ENCODE results near the gene MED13L.

Gene MED13L

GRCh38 chr12:116126610-116127009, 150.9 kb downstream of the MED13L start:
- H4K8ac ChIP-seq (ENCODE audit: low read depth, low read length): no peak overlapping the region
- no peak overlapping the region for H4K5ac ChIP-seq (ENCODE audit: low read length)
- H3K79me1 ChIP-seq (ENCODE audit: low read length): peaks cover 10% of the 10 kb centered on the region
- H3K18ac ChIP-seq (ENCODE audit: low read length): no peak overlapping the region
- no peak overlapping the region for H3K4me2 ChIP-seq (ENCODE audit: low read length)
- no peak overlapping the region for H3K4ac ChIP-seq (ENCODE audit: low read depth, low read length)
- H3K4me3 ChIP-seq (ENCODE audit: low read length): no peak overlapping the region
- H3K23ac ChIP-seq (ENCODE audit: low read length): no peak overlapping the region
- H2AK5ac ChIP-seq (ENCODE audit: low read length): no peak overlapping the region
- no peak for DNase-seq
- peaks cover 46% of the 10 kb centered on the region for H3K79me2 ChIP-seq (ENCODE audit: control insufficient read depth, insufficient read depth, low read length)
- no peak overlapping the region for H3K56ac ChIP-seq (ENCODE audit: low read length)
- H2BK15ac ChIP-seq (replicated peaks; ENCODE audit: low read depth): no peak overlapping the region
- H3K36me3 ChIP-seq (ENCODE audit: control insufficient read depth, insufficient read depth, low read length): no peaks in the 10 kb centered on the region
- H3K27ac ChIP-seq (ENCODE audit: low read depth, low read length): no peak overlapping the region
- H2BK120ac ChIP-seq (ENCODE audit: low read depth, low read length): no peak overlapping the region
- no peak overlapping the region for H3K9ac ChIP-seq (ENCODE audit: low read length)
- no peaks in the 10 kb centered on the region for H3K27me3 ChIP-seq (ENCODE audit: insufficient read depth, low read length, poor library complexity)
- peaks cover 9% of the 10 kb centered on the region for H3K4me1 ChIP-seq (ENCODE audit: control insufficient read depth, low read depth, low read length)
- no peak overlapping the region for H2BK5ac ChIP-seq (ENCODE audit: low read length)

DNA sequence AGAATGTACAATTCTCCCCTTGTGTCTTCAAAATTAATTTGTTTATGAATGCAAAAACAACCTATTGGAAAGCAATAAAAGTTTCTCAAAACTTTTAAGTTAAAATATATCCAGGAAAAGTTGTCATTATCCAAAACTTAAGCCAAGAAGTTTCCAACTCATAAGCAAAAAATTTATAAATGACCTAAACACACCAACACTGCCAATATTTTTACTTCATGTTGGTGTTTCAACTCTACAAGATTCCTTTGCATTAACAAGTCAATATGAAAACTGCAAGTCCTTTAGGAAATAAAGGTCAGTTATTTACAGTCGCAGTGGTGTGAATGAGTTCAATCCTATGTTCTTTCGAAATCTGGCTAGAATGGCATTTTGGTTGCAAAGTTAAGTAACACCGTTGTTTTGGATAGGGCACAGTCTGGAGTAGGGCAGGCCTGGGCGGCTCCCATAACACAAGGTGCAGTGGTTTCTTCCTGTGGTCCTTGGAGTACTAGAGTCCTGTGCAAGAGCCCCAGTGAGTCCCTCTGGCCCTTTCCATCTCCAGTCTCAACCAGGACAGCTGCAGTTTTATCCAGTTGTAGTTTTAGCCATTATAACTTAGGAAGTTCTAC, 151.4 kb downstream of the MED13L start:
- H2AK5ac ChIP-seq (ENCODE audit: low read length): no peak overlapping the region
- no peak overlapping the region for H2BK120ac ChIP-seq (ENCODE audit: low read depth, low read length)
- H3K79me1 ChIP-seq (ENCODE audit: low read length): peaks cover 7% of the 10 kb centered on the region
- no peak overlapping the region for H2BK15ac ChIP-seq (replicated peaks; ENCODE audit: low read depth)
- no peak overlapping the region for H3K18ac ChIP-seq (ENCODE audit: low read length)
- H4K8ac ChIP-seq (ENCODE audit: low read depth, low read length): no peak overlapping the region
- no peaks in the 10 kb centered on the region for H3K27me3 ChIP-seq (ENCODE audit: insufficient read depth, low read length, poor library complexity)
- H3K4ac ChIP-seq (ENCODE audit: low read depth, low read length): no peak overlapping the region
- H3K23ac ChIP-seq (ENCODE audit: low read length): no peak overlapping the region
- H3K27ac ChIP-seq (ENCODE audit: low read depth, low read length): no peak overlapping the region
- H3K9ac ChIP-seq (ENCODE audit: low read length): no peak overlapping the region
- peaks cover 10% of the 10 kb centered on the region for H3K4me1 ChIP-seq (ENCODE audit: control insufficient read depth, low read depth, low read length)
- no peaks in the 10 kb centered on the region for H3K36me3 ChIP-seq (ENCODE audit: control insufficient read depth, insufficient read depth, low read length)
- H3K79me2 ChIP-seq (ENCODE audit: control insufficient read depth, insufficient read depth, low read length): peaks cover 44% of the 10 kb centered on the region
- no peak overlapping the region for H4K5ac ChIP-seq (ENCODE audit: low read length)
- H3K4me2 ChIP-seq (ENCODE audit: low read length): no peak overlapping the region
- H3K4me3 ChIP-seq (ENCODE audit: low read length): no peak overlapping the region
- H2BK5ac ChIP-seq (ENCODE audit: low read length): no peak overlapping the region
- no peak for DNase-seq
- no peak overlapping the region for H3K56ac ChIP-seq (ENCODE audit: low read length)
- no CpG with 5 or more reads among the region's 4 CpGs for WGBS (ENCODE audit: extremely low coverage, insufficient coverage, low lambda C conversion rate)

DNA sequence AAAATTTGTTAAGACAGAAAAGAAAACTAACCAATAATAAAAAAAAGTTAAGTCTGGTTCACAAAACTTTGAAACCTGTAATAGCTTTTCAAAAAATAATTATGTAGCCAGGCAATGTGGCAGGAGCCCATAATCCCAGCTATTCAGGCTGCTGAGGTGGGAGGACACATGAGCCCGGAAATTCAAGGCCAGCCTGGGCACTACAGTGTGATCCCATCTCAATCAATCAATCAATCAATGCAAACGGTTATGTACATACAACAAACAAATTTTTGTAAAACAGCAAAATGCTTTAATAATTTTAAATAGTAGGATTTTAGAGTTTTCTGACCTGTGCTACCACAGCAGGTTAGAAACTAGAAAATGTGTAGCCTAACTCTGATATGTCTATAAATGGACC, 152.4 kb downstream of the MED13L start:
- no peak overlapping the region for H3K27ac ChIP-seq (ENCODE audit: low read depth, low read length)
- no peak overlapping the region for H4K5ac ChIP-seq (ENCODE audit: low read length)
- no peak for DNase-seq
- no peak overlapping the region for H3K9ac ChIP-seq (ENCODE audit: low read length)
- H3K79me1 ChIP-seq (ENCODE audit: low read length): peaks cover 5% of the 10 kb centered on the region
- no peak overlapping the region for H3K56ac ChIP-seq (ENCODE audit: low read length)
- no peak overlapping the region for H3K4me3 ChIP-seq (ENCODE audit: low read length)
- no peak overlapping the region for H2BK15ac ChIP-seq (replicated peaks; ENCODE audit: low read depth)
- no peak overlapping the region for H3K23ac ChIP-seq (ENCODE audit: low read length)
- H3K4me2 ChIP-seq (ENCODE audit: low read length): no peak overlapping the region
- H2BK5ac ChIP-seq (ENCODE audit: low read length): no peak overlapping the region
- H2AK5ac ChIP-seq (ENCODE audit: low read length): no peak overlapping the region
- H3K36me3 ChIP-seq (ENCODE audit: control insufficient read depth, insufficient read depth, low read length): no peaks in the 10 kb centered on the region
- peaks cover 39% of the 10 kb centered on the region for H3K79me2 ChIP-seq (ENCODE audit: control insufficient read depth, insufficient read depth, low read length)
- H4K8ac ChIP-seq (ENCODE audit: low read depth, low read length): no peak overlapping the region
- no peak overlapping the region for H3K4ac ChIP-seq (ENCODE audit: low read depth, low read length)
- H3K18ac ChIP-seq (ENCODE audit: low read length): no peak overlapping the region
- no peaks in the 10 kb centered on the region for H3K27me3 ChIP-seq (ENCODE audit: insufficient read depth, low read length, poor library complexity)
- H2BK120ac ChIP-seq (ENCODE audit: low read depth, low read length): no peak overlapping the region
- H3K4me1 ChIP-seq (ENCODE audit: control insufficient read depth, low read depth, low read length): peaks cover 10% of the 10 kb centered on the region
- WGBS (ENCODE audit: extremely low coverage, insufficient coverage, low lambda C conversion rate): no CpG with 5 or more reads among the region's 2 CpGs

DNA sequence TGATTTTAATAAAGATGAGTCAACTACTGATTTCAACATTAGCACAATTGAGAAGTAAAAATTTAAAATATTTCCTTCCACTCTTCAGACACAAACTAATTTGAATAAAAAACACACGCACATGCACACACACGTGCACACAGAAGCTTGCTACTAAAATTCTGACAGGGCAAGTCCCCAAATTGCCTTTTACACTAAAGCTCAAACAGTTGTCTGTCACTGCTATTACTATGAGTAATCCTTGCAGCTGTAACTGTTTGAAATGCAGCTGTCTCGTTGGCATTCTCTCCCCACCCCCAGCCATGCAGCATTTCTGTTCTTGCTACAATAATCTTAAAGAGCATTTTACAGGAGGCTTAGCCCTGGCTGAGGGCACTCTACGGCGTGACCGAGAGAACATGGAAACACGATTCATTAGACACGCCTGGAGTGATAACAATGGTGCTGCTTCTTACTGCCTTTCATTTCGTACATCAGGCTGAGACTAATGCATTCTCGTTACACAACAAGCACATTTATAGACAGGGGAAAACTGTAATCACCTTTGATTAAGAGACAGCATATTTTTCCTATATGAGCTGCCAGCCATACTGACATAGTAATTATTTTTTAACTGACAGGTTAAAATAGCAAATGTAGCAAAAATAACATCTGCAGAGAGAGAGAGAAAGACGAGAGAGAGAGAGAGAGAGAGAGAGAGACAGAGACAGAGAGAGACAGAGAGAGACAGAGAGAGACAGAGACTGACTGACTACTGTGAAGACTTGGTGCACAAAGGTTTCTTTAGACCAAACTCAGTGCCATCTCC, 153.8 kb downstream of the MED13L start:
- Histone ChIP-seq H3K27ac (ENCODE audit: low read depth, low read length) (no peak overlapping the region), H3K4me3 (ENCODE audit: low read length) (no peak overlapping the region), H2BK5ac (ENCODE audit: low read length) (no peak overlapping the region), H3K4me1 (ENCODE audit: control insufficient read depth, low read depth, low read length) (peaks cover 10% of the 10 kb centered on the region), H3K56ac (ENCODE audit: low read length) (peak overlapping the region; percentile 27), H4K5ac (ENCODE audit: low read length) (no peak overlapping the region), H3K36me3 (ENCODE audit: control insufficient read depth, insufficient read depth, low read length) (no peaks in the 10 kb centered on the region), H3K79me2 (ENCODE audit: control insufficient read depth, insufficient read depth, low read length) (peaks cover 40% of the 10 kb centered on the region), H3K4ac (ENCODE audit: low read depth, low read length) (no peak overlapping the region), H3K23ac (ENCODE audit: low read length) (no peak overlapping the region), H2AK5ac (ENCODE audit: low read length) (no peak overlapping the region), H3K79me1 (ENCODE audit: low read length) (peaks cover 5% of the 10 kb centered on the region), H3K27me3 (ENCODE audit: insufficient read depth, low read length, poor library complexity) (no peaks in the 10 kb centered on the region), H3K18ac (ENCODE audit: low read length) (no peak overlapping the region), H2BK15ac (replicated peaks; ENCODE audit: low read depth) (no peak overlapping the region), H3K4me2 (ENCODE audit: low read length) (no peak overlapping the region), H3K9ac (ENCODE audit: low read length) (no peak overlapping the region), H4K8ac (ENCODE audit: low read depth, low read length) (no peak overlapping the region), H2BK120ac (ENCODE audit: low read depth, low read length) (no peak overlapping the region)
- DNase-seq: peak; percentile 65
- no CpG with 5 or more reads among the region's 11 CpGs for WGBS (ENCODE audit: extremely low coverage, insufficient coverage, low lambda C conversion rate)

GRCh38 chr12:116122628-116123027, 154.9 kb downstream of the MED13L start:
- no CpG with 5 or more reads among the region's 3 CpGs for WGBS (ENCODE audit: extremely low coverage, insufficient coverage, low lambda C conversion rate)
- Histone ChIP-seq H3K27ac (ENCODE audit: low read depth, low read length) (no peak overlapping the region), H2AK5ac (ENCODE audit: low read length) (no peak overlapping the region), H2BK5ac (ENCODE audit: low read length) (no peak overlapping the region), H2BK15ac (replicated peaks; ENCODE audit: low read depth) (no peak overlapping the region), H3K4me3 (ENCODE audit: low read length) (no peak overlapping the region), H3K4ac (ENCODE audit: low read depth, low read length) (no peak overlapping the region), H3K4me1 (ENCODE audit: control insufficient read depth, low read depth, low read length) (peaks cover 10% of the 10 kb centered on the region), H3K4me2 (ENCODE audit: low read length) (no peak overlapping the region), H3K36me3 (ENCODE audit: control insufficient read depth, insufficient read depth, low read length) (no peaks in the 10 kb centered on the region), H4K5ac (ENCODE audit: low read length) (no peak overlapping the region), H3K79me2 (ENCODE audit: control insufficient read depth, insufficient read depth, low read length) (peaks cover 39% of the 10 kb centered on the region), H3K18ac (ENCODE audit: low read length) (no peak overlapping the region), H3K27me3 (ENCODE audit: insufficient read depth, low read length, poor library complexity) (no peaks in the 10 kb centered on the region), H3K23ac (ENCODE audit: low read length) (no peak overlapping the region), H3K79me1 (ENCODE audit: low read length) (peaks cover 5% of the 10 kb centered on the region), H3K9ac (ENCODE audit: low read length) (no peak overlapping the region), H3K56ac (ENCODE audit: low read length) (no peak overlapping the region), H4K8ac (ENCODE audit: low read depth, low read length) (no peak overlapping the region), H2BK120ac (ENCODE audit: low read depth, low read length) (no peak overlapping the region)
- DNase-seq: no peak
